Retinal pigment epithelial cell (primary cell): Measurements from ENCODE around the gene BBOF1.
"Not testable (repeated sequence)": the region's sequence is repeated elsewhere in the genome, so short reads cannot be mapped to it uniquely, and the experiment has no call there.

Source experiments
- DNase-seq: peaks from one replicate; pipeline ENCODE4 v3.0.0-alpha.2; 2010; ENCODE audit warnings: low read depth
- H3K4me3 ChIP-seq: 2 replicates; pipeline ENCODE4 v1.5.1; 2011; ENCODE audit warnings: mild to moderate bottlenecking, low read length, control low read depth, moderate library complexity
- CTCF ChIP-seq: conservative IDR thresholded peaks from 2 replicates; pipeline ENCODE4 v1.5.1; 2011; ENCODE audit warnings: low read depth, low read length, control low read depth, inconsistent platforms

Gene BBOF1

GRCh38 chr14:74105381-74105780 is 86.2 kb downstream of the BBOF1 start:
- H3K4me3 ChIP-seq: no peak overlapping the region
- no peak for TF ChIP-seq CTCF
- no peak for DNase-seq

DNA sequence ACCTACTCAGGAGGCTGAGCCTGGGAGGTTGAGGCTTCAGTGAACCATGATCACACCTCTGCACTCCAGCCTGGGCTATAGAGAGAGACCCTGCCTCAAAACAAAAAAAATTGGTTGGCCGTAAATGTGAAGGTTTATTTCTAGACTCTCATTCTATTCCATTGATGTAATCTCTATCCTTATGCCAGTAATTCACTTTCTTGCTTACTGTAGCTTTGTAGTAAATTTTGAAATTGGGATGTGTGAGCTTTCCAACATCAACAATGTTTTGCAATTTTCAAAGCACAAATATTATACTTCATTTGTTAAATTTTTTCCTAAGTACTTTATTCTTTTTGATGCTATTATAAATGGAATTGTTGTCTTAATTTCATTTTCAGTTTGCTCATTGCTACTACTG is 90.2 kb downstream of the BBOF1 start:
- no peak overlapping the region for H3K4me3 ChIP-seq
- DNase-seq: no peak
- TF ChIP-seq CTCF: no peak

GRCh38 chr14:74111395-74112216 is 92.5 kb downstream of the BBOF1 start:
- DNase-seq: peak; percentile 27
- TF ChIP-seq CTCF: peak; percentile 62

More at GRCh38 chr14:74111395-74112216, 92.5 kb downstream of the BBOF1 start:
- H3K4me3 ChIP-seq: not testable (repeated sequence)
